ENCODE data around the gene DMXL2.
"Not testable (repeated sequence)": the region's sequence is repeated elsewhere in the genome, so short reads cannot be mapped to it uniquely, and the experiment has no call there.

DMXL2 gene

GRCh38 chr15:51444807-51445206 is 177.8 kb downstream of the DMXL2 start:
- Histone ChIP-seq H3K36me3 (ENCODE audit: control insufficient read depth, insufficient read depth, low read length) (peaks cover 2% of the 10 kb centered on the region; the same call in 1 of the 2 replicates), H3K9me3 (ENCODE audit: control insufficient read depth, insufficient read depth, low read length) (no peaks in the 10 kb centered on the region), H3K9ac (ENCODE audit: low read depth, low read length) (no peak overlapping the region), H3K4me1 (ENCODE audit: control insufficient read depth, insufficient read depth, low read length) (no peaks in the 10 kb centered on the region), H3K27ac (ENCODE audit: low read depth, low read length) (no peak overlapping the region), H3K27me3 (ENCODE audit: control insufficient read depth, insufficient read depth, low read length) (no peaks in the 10 kb centered on the region), H3K4me3 (ENCODE audit: low read depth, low read length) (no peak overlapping the region)

- Histone ChIP-seq H3K9me3 (ENCODE audit: control insufficient read depth, insufficient read depth, low read length) (no peaks in the 10 kb centered on the region), H3K4me1 (ENCODE audit: control insufficient read depth, insufficient read depth, low read length) (no peaks in the 10 kb centered on the region), H3K9ac (ENCODE audit: low read depth, low read length) (no peak overlapping the region), H3K27ac (ENCODE audit: low read depth, low read length) (no peak overlapping the region), H3K27me3 (ENCODE audit: control insufficient read depth, insufficient read depth, low read length) (no peaks in the 10 kb centered on the region), H3K4me3 (ENCODE audit: low read depth, low read length) (no peak overlapping the region), H3K36me3 (ENCODE audit: control insufficient read depth, insufficient read depth, low read length) (no peaks in the 10 kb centered on the region)
Observed at GRCh38 chr15:51444112-51444511, 178.5 kb downstream of the DMXL2 start.

- H3K9me3 ChIP-seq (ENCODE audit: control insufficient read depth, insufficient read depth, low read length) = no peaks in the 10 kb centered on the region
- H3K9ac ChIP-seq (ENCODE audit: low read depth, low read length) = no peak overlapping the region
- H3K4me1 ChIP-seq (ENCODE audit: control insufficient read depth, insufficient read depth, low read length) = no peaks in the 10 kb centered on the region
- no peak overlapping the region for H3K4me3 ChIP-seq (ENCODE audit: low read depth, low read length)
- no peak overlapping the region for H3K27ac ChIP-seq (ENCODE audit: low read depth, low read length)
- no peaks in the 10 kb centered on the region for H3K27me3 ChIP-seq (ENCODE audit: control insufficient read depth, insufficient read depth, low read length)
- H3K36me3 ChIP-seq (ENCODE audit: control insufficient read depth, insufficient read depth, low read length) = no peaks in the 10 kb centered on the region
Observed at GRCh38 chr15:51443282-51443914, 179.2 kb downstream of the DMXL2 start.

- Histone ChIP-seq H3K4me3 (ENCODE audit: low read depth, low read length) (no peak overlapping the region), H3K27me3 (ENCODE audit: control insufficient read depth, insufficient read depth, low read length) (no peaks in the 10 kb centered on the region), H3K9me3 (ENCODE audit: control insufficient read depth, insufficient read depth, low read length) (no peaks in the 10 kb centered on the region), H3K9ac (ENCODE audit: low read depth, low read length) (no peak overlapping the region), H3K4me1 (ENCODE audit: control insufficient read depth, insufficient read depth, low read length) (no peaks in the 10 kb centered on the region), H3K27ac (ENCODE audit: low read depth, low read length) (no peak overlapping the region), H3K36me3 (ENCODE audit: control insufficient read depth, insufficient read depth, low read length) (no peaks in the 10 kb centered on the region)
Observed at GRCh38 chr15:51438526-51438925, 184.0 kb downstream of the DMXL2 start.

GRCh38 chr15:51425517-51426040 is 197.0 kb downstream of the DMXL2 start:
- no peak overlapping the region for H3K4me3 ChIP-seq (ENCODE audit: low read depth, low read length)
- H3K9ac ChIP-seq (ENCODE audit: low read depth, low read length) = no peak overlapping the region
- H3K4me1 ChIP-seq (ENCODE audit: control insufficient read depth, insufficient read depth, low read length) = peaks cover 6% of the 10 kb centered on the region
- H3K9me3 ChIP-seq (ENCODE audit: control insufficient read depth, insufficient read depth, low read length) = peaks cover 14% of the 10 kb centered on the region
- no peaks in the 10 kb centered on the region for H3K36me3 ChIP-seq (ENCODE audit: control insufficient read depth, insufficient read depth, low read length)
- H3K27me3 ChIP-seq (ENCODE audit: control insufficient read depth, insufficient read depth, low read length) = no peaks in the 10 kb centered on the region
- H3K27ac ChIP-seq (ENCODE audit: low read depth, low read length) = no peak overlapping the region

- Histone ChIP-seq H3K4me1 (ENCODE audit: control insufficient read depth, insufficient read depth, low read length) (peaks cover 6% of the 10 kb centered on the region), H3K4me3 (ENCODE audit: low read depth, low read length) (no peak overlapping the region), H3K9ac (ENCODE audit: low read depth, low read length) (no peak overlapping the region), H3K27me3 (ENCODE audit: control insufficient read depth, insufficient read depth, low read length) (no peaks in the 10 kb centered on the region), H3K36me3 (ENCODE audit: control insufficient read depth, insufficient read depth, low read length) (no peaks in the 10 kb centered on the region), H3K9me3 (ENCODE audit: control insufficient read depth, insufficient read depth, low read length) (peaks cover 14% of the 10 kb centered on the region), H3K27ac (ENCODE audit: low read depth, low read length) (no peak overlapping the region)
Observed at GRCh38 chr15:51424780-51425179, 197.8 kb downstream of the DMXL2 start.

GRCh38 chr15:51423040-51423439 is 199.5 kb downstream of the DMXL2 start:
- H3K27me3 ChIP-seq (ENCODE audit: control insufficient read depth, insufficient read depth, low read length); H3K27ac ChIP-seq (ENCODE audit: low read depth, low read length); H3K36me3 ChIP-seq (ENCODE audit: control insufficient read depth, insufficient read depth, low read length); H3K4me3 ChIP-seq (ENCODE audit: low read depth, low read length); H3K9ac ChIP-seq (ENCODE audit: low read depth, low read length); H3K4me1 ChIP-seq (ENCODE audit: control insufficient read depth, insufficient read depth, low read length): not testable (repeated sequence)
- H3K9me3 ChIP-seq (ENCODE audit: control insufficient read depth, insufficient read depth, low read length) = peaks cover 14% of the 10 kb centered on the region

GRCh38 chr15:51416129-51416528 is 206.4 kb downstream of the DMXL2 start:
- no peak overlapping the region for H3K9ac ChIP-seq (ENCODE audit: low read depth, low read length)
- no peak overlapping the region for H3K27ac ChIP-seq (ENCODE audit: low read depth, low read length)
- H3K36me3 ChIP-seq (ENCODE audit: control insufficient read depth, insufficient read depth, low read length) = no peaks in the 10 kb centered on the region
- H3K27me3 ChIP-seq (ENCODE audit: control insufficient read depth, insufficient read depth, low read length) = no peaks in the 10 kb centered on the region
- no peaks in the 10 kb centered on the region for H3K9me3 ChIP-seq (ENCODE audit: control insufficient read depth, insufficient read depth, low read length)
- peaks cover 18% of the 10 kb centered on the region for H3K4me1 ChIP-seq (ENCODE audit: control insufficient read depth, insufficient read depth, low read length)
- H3K4me3 ChIP-seq (ENCODE audit: low read depth, low read length) = peak overlapping the region; percentile 0; the same call in 1 of the 2 replicates

- no peak overlapping the region for H3K9ac ChIP-seq (ENCODE audit: low read depth, low read length)
- H3K4me3 ChIP-seq (ENCODE audit: low read depth, low read length) = no peak overlapping the region
- peaks cover 18% of the 10 kb centered on the region for H3K4me1 ChIP-seq (ENCODE audit: control insufficient read depth, insufficient read depth, low read length)
- no peaks in the 10 kb centered on the region for H3K9me3 ChIP-seq (ENCODE audit: control insufficient read depth, insufficient read depth, low read length)
- no peak overlapping the region for H3K27ac ChIP-seq (ENCODE audit: low read depth, low read length)
- H3K27me3 ChIP-seq (ENCODE audit: control insufficient read depth, insufficient read depth, low read length) = no peaks in the 10 kb centered on the region
- H3K36me3 ChIP-seq (ENCODE audit: control insufficient read depth, insufficient read depth, low read length) = no peaks in the 10 kb centered on the region
Observed at GRCh38 chr15:51414256-51414860, 208.2 kb downstream of the DMXL2 start.

GRCh38 chr15:51405693-51406523 is 216.7 kb downstream of the DMXL2 start:
- Histone ChIP-seq H3K9me3 (ENCODE audit: control insufficient read depth, insufficient read depth, low read length) (no peaks in the 10 kb centered on the region), H3K4me1 (ENCODE audit: control insufficient read depth, insufficient read depth, low read length) (peaks cover 8% of the 10 kb centered on the region; the same call in 1 of the 2 replicates), H3K27ac (ENCODE audit: low read depth, low read length) (no peak overlapping the region), H3K36me3 (ENCODE audit: control insufficient read depth, insufficient read depth, low read length) (no peaks in the 10 kb centered on the region), H3K4me3 (ENCODE audit: low read depth, low read length) (no peak overlapping the region), H3K9ac (ENCODE audit: low read depth, low read length) (no peak overlapping the region), H3K27me3 (ENCODE audit: control insufficient read depth, insufficient read depth, low read length) (no peaks in the 10 kb centered on the region)
